Measurements from ENCODE around the gene GNA12. TPM values are rescaled to one million over a fixed set of nuclear protein-coding genes. Genes with fewer than 3 reads are reported as not detected.

Gene GNA12
- total and polyA plus RNA-seq, 10 of the 15 experiments (the other 5 are each of a cell fraction or from before 2014, with no cell fraction given) = 1.9 to 51.8 (median 12.6) TPM

DNA sequence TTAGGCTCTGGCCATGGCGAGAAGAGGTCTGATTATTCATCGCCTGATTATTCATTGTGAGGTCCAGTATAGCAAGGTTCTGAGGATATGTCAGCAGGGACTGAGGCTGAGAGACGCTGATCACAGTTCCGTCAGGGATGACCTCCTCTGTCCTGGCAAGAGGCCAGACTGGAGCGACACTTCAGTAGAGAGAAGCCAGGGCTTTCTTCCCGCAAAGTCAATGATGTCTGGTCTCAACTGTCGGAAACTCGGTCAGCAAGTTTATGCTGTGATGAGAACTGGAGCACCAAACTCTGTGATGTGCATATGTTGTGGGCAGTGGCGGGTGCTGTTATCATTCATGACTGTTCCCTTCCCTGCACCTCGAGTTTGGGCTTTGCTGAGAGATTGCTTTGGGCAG is 29.0 kb upstream of the GNA12 start:
- Histone ChIP-seq H3K27me3 (replicated peaks in 1 of 2; ENCODE audit: control insufficient read depth in 2 of 2, insufficient read depth in 2 of 2, low read length in 1 of 2) (no peaks in the 10 kb centered on the region), H3K4me1 (ENCODE audit: control insufficient read depth, insufficient read depth, low read length) (peaks cover 4% of the 10 kb centered on the region; the same call in 1 of the 2 replicates), H3K27ac (ENCODE audit: control insufficient read depth, insufficient read depth) (no peak overlapping the region), H4K20me1 (ENCODE audit: control insufficient read depth, insufficient read depth) (no peaks in the 10 kb centered on the region; the same call in 1 of the 2 replicates), H3K36me3 (ENCODE audit: control insufficient read depth in 2 of 2, insufficient read depth in 2 of 2, low read length in 1 of 2) (no peaks in the 10 kb centered on the region), H3K9me3 (replicated peaks; ENCODE audit: control insufficient read depth, insufficient read depth, low read length) (no peaks in the 10 kb centered on the region), H3K4me3 (no peak overlapping the region), H3K4me2 (ENCODE audit: control insufficient read depth, insufficient read depth) (no peak overlapping the region), H3K9ac (ENCODE audit: control insufficient read depth, insufficient read depth, low read length) (no peak overlapping the region), H3K79me2 (ENCODE audit: control insufficient read depth, insufficient read depth, low read length) (no peaks in the 10 kb centered on the region), H2AFZ (ENCODE audit: control insufficient read depth, low read depth, low read length) (no peak overlapping the region)
- ATAC-seq = no peak
- SMC1A ChIA-PET (ENCODE audit: uncharacterized antibody, unreplicated experiment) = no interaction called here
- POLR2A ChIA-PET = no interaction called here
- BruUV-seq (replicated peaks) = no TSS peak
- RAD21 ChIA-PET (ENCODE audit: unreplicated experiment) = no interaction called here
- in situ Hi-C loops (cut with MboI) = no loop called here
- WGBS (ENCODE audit: insufficient coverage, insufficient replicate concordance, low lambda C conversion rate, missing lambda C conversion rate) = 58% methylated on average over 10 of the region's 10 CpGs
- DNase-seq (ENCODE audit: low read depth, low spot score) = no peak
- intact Hi-C loops (cut with micrococcal nuclease; ENCODE audit: unreplicated experiment) = no loop called here
- CTCF ChIA-PET = interaction anchor here (0.7 kb wide), 1 partner anchor 1113 kb away, joined by 3 read pairs; no protein-coding TSS in a partner anchor
- no peak for FAIRE-seq
- TF ChIP-seq HCFC1 (IDR thresholded peaks at IDR 0.05; ENCODE audit: low read length) = no peak
- no peak for TF ChIP-seq SIN3A (IDR thresholded peaks at IDR 0.05; ENCODE audit: low read depth, low read length)
- TF ChIP-seq CHD1 (IDR thresholded peaks at IDR 0.05; ENCODE audit: low read depth, low read length) = no peak
- TF ChIP-seq, protein P1, sequence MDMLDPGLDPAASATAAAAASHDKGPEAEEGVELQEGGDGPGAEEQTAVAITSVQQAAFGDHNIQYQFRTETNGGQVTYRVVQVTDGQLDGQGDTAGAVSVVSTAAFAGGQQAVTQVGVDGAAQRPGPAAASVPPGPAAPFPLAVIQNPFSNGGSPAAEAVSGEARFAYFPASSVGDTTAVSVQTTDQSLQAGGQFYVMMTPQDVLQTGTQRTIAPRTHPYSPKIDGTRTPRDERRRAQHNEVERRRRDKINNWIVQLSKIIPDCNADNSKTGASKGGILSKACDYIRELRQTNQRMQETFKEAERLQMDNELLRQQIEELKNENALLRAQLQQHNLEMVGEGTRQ (IDR thresholded peaks at IDR 0.05; ENCODE audit: borderline replicate concordance, low read depth, low read length) = no peak
- TF ChIP-seq E2F8 (IDR thresholded peaks at IDR 0.05; ENCODE audit: low read depth, partially characterized antibody) = no peak
- TF ChIP-seq NFYA (IDR thresholded peaks at IDR 0.05; ENCODE audit: borderline replicate concordance, low read depth, low read length) = no peak
- no peak for TF ChIP-seq ZNF384 (IDR thresholded peaks at IDR 0.05; ENCODE audit: borderline replicate concordance, low read depth, low read length)
- TF ChIP-seq, protein P2, sequence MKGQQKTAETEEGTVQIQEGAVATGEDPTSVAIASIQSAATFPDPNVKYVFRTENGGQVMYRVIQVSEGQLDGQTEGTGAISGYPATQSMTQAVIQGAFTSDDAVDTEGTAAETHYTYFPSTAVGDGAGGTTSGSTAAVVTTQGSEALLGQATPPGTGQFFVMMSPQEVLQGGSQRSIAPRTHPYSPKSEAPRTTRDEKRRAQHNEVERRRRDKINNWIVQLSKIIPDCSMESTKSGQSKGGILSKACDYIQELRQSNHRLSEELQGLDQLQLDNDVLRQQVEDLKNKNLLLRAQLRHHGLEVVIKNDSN (IDR thresholded peaks at IDR 0.05; ENCODE audit: borderline replicate concordance, extremely low read length, insufficient read depth, low read depth, low read length) = no peak
- TF ChIP-seq ZBTB4 (CRISPR knock-in tag; IDR thresholded peaks at IDR 0.05) = no peak
- TF ChIP-seq POLR2A (IDR thresholded peaks at IDR 0.05; ENCODE audit: low read depth, low read length) = no peak
- no peak for TF ChIP-seq LARP7 (IDR thresholded peaks at IDR 0.05)
- no peak for TF ChIP-seq ZNF217 (IDR thresholded peaks at IDR 0.05)
- TF ChIP-seq EGR1 (IDR thresholded peaks at IDR 0.05; ENCODE audit: borderline replicate concordance in 1 of 2, low read depth in 2 of 2, low read length in 2 of 2) = no peak
- TF ChIP-seq RBBP5 (conservative IDR thresholded peaks at IDR 0.05) = no peak
- TF ChIP-seq ATF3 (IDR thresholded peaks at IDR 0.05; ENCODE audit: borderline replicate concordance, extremely low read depth, low read depth, low read length) = no peak
